ENCODE measurements around the gene TVP23B.
"Not testable (repeated sequence)": the region's sequence is repeated elsewhere in the genome, so short reads cannot be mapped to it uniquely, and the experiment has no call there.

TVP23B gene

DNA sequence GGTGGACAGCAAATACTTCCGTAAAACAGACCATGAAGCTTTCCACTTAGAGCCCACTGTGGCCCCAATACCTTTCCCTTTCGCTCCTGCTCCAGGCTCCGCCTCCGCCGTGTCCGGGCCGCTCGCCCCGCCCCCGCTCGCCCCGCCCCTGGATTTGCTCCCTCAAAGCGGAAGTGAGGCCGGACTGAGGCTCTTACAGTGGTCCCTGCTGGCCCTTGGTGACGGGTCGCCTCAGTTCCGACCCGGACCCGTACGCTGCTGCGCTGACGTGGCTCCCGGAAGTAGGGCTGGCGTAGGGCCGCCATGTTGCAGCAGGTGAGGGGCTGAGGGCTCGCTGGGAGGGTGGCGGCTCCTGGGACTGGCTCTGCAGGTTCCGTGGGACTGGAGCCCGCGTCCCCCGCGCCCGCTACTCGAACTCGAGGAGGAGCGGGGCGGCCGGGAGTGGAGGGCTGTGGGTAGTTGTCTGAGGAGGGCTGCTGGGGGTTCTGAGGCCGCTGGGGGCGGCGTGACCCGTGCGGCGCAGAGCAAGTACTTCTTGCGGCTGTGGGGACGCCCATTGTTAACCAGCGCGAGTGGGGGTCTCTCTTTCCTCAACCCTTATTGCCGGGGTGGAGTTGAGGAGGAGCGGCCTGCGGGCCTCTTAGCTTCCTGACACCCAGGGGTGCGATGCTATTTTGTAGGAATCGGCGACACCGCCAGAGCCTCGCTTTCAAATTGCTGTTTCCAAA is at the start of gene TVP23B:
TSS of gene TVP23B (plus strand) at position 193 of the 728 bp plus-strand sequence. CDS start at position 304, 111 bp downstream.
- DNase-seq (ENCODE audit: low spot score) = peak; percentile 78

DNA sequence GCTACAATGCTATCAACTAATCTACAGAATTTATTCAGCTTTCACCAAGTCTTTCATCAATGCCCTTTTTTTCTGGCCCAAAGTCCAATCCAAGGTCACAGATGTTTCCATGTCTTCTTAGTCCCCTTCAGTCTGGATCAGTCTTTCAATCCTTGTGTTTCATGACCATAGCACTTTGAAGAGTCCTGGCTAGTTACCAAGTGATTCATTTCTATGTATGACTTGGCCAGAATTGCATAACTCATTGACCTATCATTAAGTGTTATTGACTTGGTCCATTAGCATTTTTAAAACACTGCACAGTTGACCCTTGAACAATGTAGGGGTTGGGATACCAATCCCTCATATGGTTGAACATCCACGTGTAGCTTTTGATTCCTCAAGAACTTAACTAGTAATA is 48.5 kb upstream of the TVP23B start:
- not testable (repeated sequence) for DNase-seq (ENCODE audit: low spot score)

DNA sequence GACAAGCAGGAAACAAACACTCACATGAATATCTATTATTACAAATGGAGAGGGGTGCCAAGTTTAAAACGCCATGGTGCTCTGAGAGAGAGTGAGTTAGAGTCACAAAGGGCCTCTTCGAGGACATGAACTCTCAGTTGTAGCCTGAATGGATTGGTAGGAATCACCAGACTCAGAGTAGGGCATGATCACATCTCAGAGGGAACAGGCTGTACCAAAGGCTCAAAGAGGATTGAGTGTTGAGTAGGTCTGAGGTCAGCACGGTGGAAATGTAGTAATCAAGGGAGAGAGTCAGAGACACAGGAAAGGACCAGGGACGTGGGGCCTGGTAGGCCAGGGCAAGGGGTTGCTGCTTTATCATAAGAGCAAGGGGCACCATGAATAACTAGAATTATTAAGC is 47.6 kb upstream of the TVP23B start:
- not testable (repeated sequence) for DNase-seq (ENCODE audit: low spot score)

DNA sequence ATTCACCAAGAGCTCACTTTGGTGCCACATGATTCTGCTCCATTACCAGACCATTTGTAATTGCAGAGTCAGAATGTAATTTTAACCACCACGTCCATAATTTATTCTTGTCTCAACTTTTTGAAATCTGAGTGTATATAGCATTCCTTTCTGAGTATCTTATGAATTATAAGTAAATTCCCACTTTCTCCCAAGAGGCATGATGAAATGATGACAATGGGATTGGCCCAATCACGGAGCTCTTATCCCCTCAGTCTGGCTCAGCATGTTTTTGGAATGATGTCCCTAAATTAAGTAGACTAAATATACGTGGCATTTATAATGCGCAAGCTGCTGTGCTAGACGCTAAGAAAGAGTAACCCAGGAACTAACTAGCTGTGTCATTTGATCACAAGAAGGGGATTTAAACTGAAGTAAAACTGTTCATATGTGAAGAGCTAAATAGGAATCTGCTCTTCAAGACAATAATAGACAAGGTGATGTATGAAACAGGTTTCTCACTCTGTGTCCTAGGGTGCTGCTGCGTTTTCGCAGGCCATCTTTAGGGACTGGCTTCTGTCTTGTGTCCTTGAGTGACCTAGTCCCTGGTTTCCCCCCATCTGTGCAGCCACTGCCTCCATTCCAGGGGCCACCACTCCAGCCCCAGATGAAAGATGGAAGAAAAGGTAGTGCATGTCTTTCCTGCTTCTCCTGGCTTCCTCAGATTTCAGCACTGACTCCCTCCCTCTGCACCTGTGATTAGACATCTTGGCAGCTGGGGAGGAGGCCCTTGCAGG is 41.2 kb upstream of the TVP23B start:
- not testable (repeated sequence) for DNase-seq (ENCODE audit: low spot score)

DNA sequence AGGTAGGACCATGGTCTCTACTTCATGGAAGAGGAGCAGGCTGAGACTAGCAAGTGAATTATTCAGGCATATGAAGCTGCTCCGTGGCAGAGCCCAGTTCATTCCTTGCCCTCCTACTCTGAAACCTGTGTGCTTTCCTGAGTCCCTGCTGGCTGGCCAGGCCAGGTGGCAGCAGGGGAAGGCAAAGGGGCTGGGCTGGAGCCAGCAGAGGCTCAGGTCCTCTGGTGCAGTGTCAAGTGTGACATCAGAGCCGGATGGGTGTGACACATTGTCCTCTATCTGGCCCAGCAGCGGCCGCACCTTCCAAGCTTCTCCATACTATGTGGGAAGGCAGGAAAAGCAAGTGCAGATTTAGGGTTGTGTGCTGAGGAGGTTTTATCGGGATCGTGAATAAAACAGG is 39.8 kb upstream of the TVP23B start:
- not testable (repeated sequence) for DNase-seq (ENCODE audit: low spot score)

DNA sequence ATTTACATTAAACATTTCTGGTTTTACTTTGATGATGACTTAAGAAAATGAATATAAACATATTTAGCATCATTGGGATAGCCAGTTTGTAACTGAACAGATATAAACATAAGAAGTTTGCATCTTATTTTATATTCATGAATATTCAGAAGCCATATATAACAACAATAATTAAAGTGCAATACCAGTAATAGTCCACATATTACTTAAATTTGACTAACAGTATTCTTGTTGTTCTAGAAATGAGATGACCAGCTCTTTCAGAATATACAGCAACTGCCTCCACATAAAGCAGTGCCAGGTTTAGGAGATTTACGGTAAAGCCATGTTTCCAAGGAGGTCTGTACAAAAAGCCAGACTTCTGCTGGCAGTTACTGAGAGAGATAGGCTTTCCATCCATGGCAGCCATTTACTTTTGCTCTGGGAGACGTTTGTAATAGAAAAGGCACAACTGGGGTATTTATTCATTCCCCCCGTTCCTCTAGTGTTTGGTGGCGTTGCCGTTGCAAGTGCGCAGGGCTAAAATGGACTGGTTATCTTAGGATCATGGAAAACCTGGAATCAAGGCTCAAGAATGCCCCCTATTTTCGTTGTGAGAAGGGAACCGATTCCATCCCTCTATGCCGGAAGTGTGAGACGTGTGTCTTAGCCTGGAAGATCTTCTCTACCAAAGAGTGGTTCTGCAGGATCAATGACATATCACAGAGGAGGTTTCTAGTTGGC is 37.1 kb upstream of the TVP23B start, which contains the start of gene FBXW10:
TSS of gene FBXW10 (plus strand) at position 356 of the 723 bp plus-strand sequence. CDS start at position 547, 191 bp downstream.
- DNase-seq (ENCODE audit: low spot score) = not testable (repeated sequence)

DNA sequence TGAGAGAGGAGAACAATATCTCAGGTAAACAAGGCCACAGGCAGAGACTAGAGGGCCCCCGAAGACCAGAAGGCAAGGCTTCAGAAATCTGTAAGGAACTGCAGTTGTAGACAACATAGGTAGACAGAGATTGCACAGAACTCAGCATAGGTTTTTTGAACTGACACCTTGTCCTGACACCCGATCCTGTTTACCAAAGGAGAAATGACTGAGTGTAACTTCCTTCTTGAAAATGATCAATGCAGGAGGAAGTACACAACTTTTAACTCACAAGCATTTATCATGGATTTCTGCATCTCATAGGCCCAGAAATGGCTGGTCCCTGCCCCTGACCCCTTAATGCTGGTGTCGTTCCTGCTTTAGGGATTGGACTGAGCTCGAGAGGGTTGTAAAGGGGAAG is 36.3 kb upstream of the TVP23B start:
- DNase-seq (ENCODE audit: low spot score) = not testable (repeated sequence)

GRCh38 chr17:18746551-18746950 is 34.4 kb upstream of the TVP23B start:
- not testable (repeated sequence) for DNase-seq (ENCODE audit: low spot score)

GRCh38 chr17:18747501-18747900 is 33.5 kb upstream of the TVP23B start:
- not testable (repeated sequence) for DNase-seq (ENCODE audit: low spot score)

GRCh38 chr17:18750242-18750641 is 30.7 kb upstream of the TVP23B start:
- not testable (repeated sequence) for DNase-seq (ENCODE audit: low spot score)

DNA sequence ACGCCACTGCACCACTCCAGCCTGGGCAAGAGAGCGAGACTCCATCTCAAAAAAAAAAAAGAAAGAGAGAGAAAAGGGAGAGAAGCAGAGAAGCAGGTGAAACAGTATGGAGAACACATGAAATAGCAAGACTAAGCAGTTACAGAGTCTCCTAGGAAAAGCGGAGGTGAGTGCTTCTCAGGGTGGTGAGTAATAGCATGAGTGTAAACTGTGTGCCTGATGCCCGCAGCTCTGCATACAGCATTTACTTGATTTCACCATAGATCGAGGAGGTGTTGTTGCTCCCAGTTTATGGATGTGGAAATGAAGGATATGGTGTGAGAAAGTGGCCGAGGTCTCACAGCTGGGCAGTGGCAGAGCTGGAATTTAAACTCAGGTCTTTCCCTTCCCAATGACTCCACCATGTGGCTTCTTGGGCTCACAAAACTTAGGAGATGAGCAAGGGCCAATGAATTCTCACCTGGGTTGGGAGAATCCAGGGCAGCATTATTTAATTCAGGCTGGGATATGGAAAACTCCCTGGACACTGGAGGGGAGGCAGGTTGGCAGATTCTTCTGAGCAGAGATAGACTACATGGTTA is 27.1 kb upstream of the TVP23B start:
- not testable (repeated sequence) for DNase-seq (ENCODE audit: low spot score)

GRCh38 chr17:18755969-18756368 is 25.0 kb upstream of the TVP23B start:
- not testable (repeated sequence) for DNase-seq (ENCODE audit: low spot score)

DNA sequence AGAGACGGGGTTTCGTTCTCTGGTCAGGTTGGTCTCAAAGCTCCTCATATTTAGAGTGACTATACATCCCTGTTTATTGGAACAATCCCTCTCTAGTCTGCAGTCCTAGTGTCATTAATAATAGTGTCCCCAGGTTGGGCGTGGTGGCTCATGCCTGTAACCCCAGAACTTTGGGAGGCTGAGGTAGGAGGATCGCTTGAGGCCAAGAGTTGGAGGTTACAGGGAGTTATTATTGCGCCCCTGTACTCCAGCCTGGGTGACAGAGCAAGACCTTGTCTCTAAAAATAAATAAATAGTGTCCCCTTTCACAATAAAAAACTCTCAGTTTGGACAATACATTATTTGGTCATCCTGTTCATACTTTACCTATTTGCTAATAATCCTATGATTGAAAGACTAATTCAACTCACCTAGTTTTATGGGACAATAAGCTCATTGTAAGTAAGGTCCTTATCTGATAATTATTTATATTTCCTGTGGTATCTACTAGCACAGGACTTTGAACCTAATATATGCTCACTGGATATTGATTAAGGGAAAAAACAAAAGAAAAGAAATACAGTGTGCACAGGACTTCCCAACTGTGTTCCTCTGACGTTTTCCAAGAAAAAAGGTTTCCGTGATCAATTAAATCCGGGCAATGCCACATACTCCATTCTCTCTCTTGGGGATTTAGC is 23.5 kb upstream of the TVP23B start:
- not testable (repeated sequence) for DNase-seq (ENCODE audit: low spot score)

- not testable (repeated sequence) for DNase-seq (ENCODE audit: low spot score)
These were observed 22.6 kb upstream of the TVP23B start for GRCh38 chr17:18758344-18758743.

DNA sequence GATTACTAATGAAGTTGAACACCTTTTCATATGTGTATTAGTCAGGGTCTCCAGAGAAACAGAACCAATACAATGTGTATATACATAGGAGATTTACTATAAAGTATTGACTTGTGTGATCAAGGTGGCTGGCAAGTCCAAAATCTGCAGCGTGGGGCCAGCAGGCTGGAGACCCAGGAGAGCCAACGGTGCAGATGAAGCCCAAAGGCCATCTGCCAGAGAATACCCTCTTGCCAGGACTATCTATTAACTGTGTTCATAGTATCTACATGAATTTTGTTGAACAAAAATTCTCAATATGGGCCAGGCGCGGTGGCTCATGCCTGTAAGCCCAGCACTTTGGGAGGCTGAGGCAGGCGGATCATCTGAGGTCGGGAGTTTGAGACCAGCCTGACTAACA is 20.8 kb upstream of the TVP23B start:
- DNase-seq (ENCODE audit: low spot score) = not testable (repeated sequence)

DNA sequence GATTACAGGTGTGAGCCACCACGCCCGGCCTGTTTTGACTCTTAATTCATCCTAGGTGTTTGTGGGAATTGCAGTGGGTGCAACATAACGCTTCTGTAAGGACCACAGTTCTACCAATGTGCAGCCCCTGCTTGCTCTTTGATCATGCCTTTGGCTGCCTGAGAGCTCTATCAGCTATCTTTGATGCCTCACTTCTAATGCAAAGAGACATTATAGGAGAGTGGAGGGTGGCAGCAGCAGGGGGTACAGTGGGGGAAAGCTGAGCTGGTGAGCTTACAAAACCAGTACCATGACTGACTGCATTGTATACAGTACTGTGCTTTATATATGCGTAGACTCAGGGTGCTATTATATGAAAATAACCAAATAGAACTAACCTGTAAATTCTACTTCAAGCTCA is 10.4 kb upstream of the TVP23B start:
- not testable (repeated sequence) for DNase-seq (ENCODE audit: low spot score)

- not testable (repeated sequence) for DNase-seq (ENCODE audit: low spot score)
These were observed 9.9 kb upstream of the TVP23B start for GRCh38 chr17:18771066-18771465.

DNA sequence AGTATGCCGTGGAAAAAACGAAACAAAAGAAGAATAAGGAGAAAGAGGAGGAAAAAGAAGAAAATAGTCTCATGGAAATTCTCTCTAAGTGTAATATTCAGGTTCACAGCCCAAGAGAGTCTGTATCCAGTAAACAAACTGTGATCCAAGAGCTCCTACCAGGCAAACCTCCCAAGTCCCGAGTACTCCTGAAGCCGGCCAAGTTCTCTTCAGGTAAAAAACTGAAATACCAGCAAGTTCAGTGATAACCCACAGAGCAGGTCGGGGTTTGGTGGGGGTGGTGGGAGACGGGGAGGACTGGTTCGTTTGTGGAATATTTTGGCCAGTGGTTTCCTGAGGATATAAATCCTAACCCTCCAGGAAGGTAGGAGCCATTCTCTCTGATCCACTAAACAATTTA is 8.5 kb upstream of the TVP23B start:
- DNase-seq (ENCODE audit: low spot score) = no peak

- DNase-seq (ENCODE audit: low spot score) = not testable (repeated sequence)
These were observed 822 bp downstream of the TVP23B start for GRCh38 chr17:18781805-18782204.

GRCh38 chr17:18785933-18786332 is 5.0 kb downstream of the TVP23B start:
- not testable (repeated sequence) for DNase-seq (ENCODE audit: low spot score)

- not testable (repeated sequence) for DNase-seq (ENCODE audit: low spot score)
These were observed 5.9 kb downstream of the TVP23B start for GRCh38 chr17:18786890-18787289.

Data from germinal center (tissue), 1 donor.